Fibroblast of the aortic adventitia (primary cell): ENCODE results near the gene ZKSCAN4. TPM values are rescaled to one million over a fixed set of nuclear protein-coding genes. Genes with fewer than 3 reads are reported as not detected.
A peak's percentile ranks its signal among the peaks of the same experiment; 100 is the strongest.

Source experiments
- DNase-seq: peaks from one replicate; pipeline ENCODE4 v3.0.0-alpha.2; 2010; ENCODE audit warnings: low read depth
- H3K4me3 ChIP-seq: 2 replicates; pipeline ENCODE4 v1.5.1; 2011; ENCODE audit warnings: low read depth, mild to moderate bottlenecking, control low read depth, low read length, moderate library complexity
- total RNA-seq: library from RNA; depleted of rRNA; stranded (reverse); fragments of >200 nt; gene quantifications from 2 replicates; pipeline ENCODE4 v1.2.3, GENCODE V29; 2012; ENCODE audit warnings: low replicate concordance
- TF ChIP-seq, protein P1 (sequence below): IDR thresholded peaks from 2 replicates; pipeline ENCODE4 v1.5.1; 2011; ENCODE audit warnings: mild to moderate bottlenecking, low read length, control low read depth, inconsistent platforms; ENCODE audit not compliant: insufficient read depth

Gene ZKSCAN4
- total RNA-seq, 1 donor = 5.9 TPM

DNA sequence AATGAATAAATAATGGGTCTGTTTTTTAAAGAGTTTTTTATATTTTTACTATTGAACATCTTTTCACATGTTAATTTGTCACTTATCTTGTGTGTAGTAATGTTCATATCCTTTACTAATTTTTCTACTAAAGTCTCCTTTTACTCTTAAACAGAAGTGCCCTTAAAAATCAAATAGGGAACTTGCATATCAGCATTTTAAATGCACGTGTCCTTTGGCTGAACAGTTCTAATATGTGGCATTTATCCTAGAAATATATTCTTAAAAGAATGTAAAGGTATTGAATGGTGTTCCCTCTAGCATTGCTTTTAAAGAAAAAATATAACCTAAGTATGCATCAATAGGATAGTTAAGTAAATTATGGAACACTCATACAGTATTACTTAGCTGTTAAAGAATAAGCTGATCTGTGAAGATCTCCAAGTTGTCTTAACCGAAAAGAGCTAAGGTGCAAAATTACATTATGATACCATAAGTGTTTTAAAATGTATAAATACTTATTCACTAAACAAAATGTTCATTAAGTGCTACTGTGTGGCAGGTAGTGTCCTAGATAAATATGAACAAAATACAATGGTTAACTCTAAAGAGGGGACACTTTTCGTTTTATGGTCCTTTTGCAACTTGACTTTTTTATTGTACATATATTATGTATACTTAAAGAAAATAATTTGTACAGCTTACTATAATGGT, 28.7 kb upstream of the ZKSCAN4 start:
- H3K4me3 ChIP-seq = peak overlapping the region; percentile 75
- DNase-seq = no peak
- TF ChIP-seq, protein P1, sequence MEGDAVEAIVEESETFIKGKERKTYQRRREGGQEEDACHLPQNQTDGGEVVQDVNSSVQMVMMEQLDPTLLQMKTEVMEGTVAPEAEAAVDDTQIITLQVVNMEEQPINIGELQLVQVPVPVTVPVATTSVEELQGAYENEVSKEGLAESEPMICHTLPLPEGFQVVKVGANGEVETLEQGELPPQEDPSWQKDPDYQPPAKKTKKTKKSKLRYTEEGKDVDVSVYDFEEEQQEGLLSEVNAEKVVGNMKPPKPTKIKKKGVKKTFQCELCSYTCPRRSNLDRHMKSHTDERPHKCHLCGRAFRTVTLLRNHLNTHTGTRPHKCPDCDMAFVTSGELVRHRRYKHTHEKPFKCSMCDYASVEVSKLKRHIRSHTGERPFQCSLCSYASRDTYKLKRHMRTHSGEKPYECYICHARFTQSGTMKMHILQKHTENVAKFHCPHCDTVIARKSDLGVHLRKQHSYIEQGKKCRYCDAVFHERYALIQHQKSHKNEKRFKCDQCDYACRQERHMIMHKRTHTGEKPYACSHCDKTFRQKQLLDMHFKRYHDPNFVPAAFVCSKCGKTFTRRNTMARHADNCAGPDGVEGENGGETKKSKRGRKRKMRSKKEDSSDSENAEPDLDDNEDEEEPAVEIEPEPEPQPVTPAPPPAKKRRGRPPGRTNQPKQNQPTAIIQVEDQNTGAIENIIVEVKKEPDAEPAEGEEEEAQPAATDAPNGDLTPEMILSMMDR = no peak

DNA sequence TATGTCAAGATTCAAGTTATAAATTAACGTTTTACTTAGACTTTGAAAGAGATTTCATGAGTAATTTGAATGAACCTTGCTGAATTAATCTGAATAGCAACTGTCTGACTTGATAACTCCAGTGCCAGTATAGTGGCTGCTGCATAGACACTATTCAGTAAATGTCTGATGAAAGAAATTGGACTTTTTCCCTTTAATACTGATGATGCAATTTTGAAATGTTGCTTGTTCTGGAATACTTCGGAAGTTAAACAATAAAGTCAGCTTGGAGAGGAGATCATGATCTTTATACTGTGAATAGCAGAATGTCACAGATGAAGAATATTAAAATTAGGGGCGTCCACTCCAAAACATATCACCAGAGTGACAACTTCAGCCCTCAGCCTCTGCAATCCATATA, 25.7 kb upstream of the ZKSCAN4 start:
- TF ChIP-seq, protein P1 = no peak
- no peak overlapping the region for H3K4me3 ChIP-seq
- peak; percentile 32 for DNase-seq

DNA sequence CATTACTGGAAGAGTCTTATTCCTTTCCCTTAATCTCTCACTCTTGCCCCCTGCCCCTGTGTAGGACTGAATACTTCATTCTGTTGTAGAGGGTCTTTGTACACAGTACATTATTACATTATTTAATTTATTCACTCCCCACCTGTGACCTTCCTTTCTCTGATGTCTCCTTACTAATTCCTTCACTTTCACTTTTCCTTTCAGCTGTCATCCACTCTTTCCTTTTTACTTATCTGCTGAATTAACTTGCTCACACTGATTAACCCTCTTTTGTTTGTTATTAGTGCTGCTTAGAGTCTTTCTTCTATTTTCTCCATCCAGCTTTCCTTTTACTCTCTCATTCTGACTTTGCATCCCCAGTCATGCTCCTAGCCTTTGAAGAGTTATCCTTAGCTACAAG, 22.8 kb upstream of the ZKSCAN4 start:
- H3K4me3 ChIP-seq = no peak overlapping the region
- TF ChIP-seq, protein P1 = no peak
- no peak for DNase-seq

DNA sequence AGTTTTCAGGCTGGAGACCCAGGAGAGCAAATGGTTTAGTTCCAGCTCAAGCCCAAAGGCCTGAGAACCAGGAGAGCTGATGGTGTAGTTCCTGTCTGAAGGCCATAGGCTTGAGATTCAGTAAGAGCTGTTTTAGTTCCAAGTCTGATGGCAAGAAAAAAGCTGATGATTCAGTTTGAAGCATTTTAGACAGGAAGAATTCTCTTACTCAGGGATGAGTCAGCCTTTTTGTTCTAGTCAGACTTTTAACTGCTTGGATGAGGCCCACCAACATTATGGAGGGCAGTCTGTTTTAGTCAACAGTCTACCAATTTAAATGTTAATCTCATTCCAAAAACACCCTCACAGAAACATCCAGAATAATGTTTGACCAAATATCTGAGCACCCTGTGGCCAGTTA, 17.4 kb upstream of the ZKSCAN4 start:
- TF ChIP-seq, protein P1 = no peak
- DNase-seq = peak; percentile 88
- no peak overlapping the region for H3K4me3 ChIP-seq

DNA sequence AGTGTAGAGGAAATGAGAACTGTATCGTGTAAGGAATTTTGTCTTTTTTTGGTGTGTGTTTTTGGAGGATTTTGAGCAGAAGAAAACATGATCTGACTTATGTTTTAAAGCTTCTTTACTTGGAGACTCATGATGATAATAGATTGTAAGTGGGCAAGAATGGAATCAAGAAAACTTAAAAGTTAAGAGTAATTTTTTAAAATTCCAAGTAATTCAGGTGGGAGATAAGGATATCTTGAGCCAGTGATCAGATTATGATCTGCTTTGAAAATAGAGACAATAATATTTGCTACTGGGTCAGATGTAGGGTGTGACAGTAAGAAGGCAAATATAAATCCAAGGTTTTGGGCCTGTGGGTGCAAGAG, 15.6 kb upstream of the ZKSCAN4 start:
- DNase-seq = no peak
- H3K4me3 ChIP-seq = peak overlapping the region; percentile 69
- TF ChIP-seq, protein P1 = no peak

DNA sequence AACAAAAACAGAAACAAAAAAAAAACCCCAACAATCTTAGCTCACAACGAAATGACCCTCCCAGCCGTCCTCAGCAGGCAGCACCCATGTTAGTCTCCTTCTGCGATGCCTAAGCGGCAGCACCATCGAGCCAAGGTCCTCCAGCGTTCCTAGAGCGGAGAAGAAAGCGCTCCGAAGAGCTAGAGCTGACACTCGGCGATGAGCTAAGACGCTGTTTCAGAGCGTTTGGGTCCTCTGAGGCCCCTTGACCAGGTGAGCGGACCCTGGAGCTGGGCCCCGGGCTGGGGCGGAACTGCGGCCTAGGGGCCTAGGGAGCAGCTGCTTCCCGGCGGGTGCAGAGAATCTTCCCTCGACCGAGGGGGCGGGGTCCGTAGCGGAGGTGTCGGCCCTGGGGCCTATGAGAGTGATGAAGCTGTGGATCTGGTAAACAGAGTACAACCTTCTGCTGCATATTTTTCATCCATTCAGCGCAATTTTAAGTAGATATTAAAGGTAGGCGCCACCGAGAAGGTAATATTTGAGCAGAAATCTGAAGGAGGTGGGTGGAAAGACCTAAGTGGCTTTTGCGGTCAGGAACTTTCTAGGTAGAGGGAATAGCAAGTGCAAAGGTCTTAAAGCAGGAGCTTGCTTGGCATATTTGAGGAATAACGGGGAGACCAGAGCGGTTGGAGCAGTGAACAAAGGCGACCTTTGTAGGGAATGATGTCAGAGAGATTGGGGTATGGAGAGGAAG, 15.1 kb upstream of the ZKSCAN4 start, which contains the start of gene ZSCAN26:
Gene ZSCAN26, plus strand, starts transcription at position 182 of the 733 bp plus-strand sequence. CDS start 4,777 bp downstream, outside the sequence.
- TF ChIP-seq, protein P1 = no peak
- peak; percentile 94 for DNase-seq
- H3K4me3 ChIP-seq = peak within 1 kb of the TSS; percentile 69
